ENCODE results near the gene STK24. TPM values are rescaled to one million over a fixed set of nuclear protein-coding genes. Genes with fewer than 3 reads are reported as not detected.
A peak's percentile ranks its signal among the peaks of the same experiment; 100 is the strongest.

The STK24 gene
- total and polyA plus RNA-seq, 5 donors: 44.9 to 66.9 (median 62.2) TPM

DNA sequence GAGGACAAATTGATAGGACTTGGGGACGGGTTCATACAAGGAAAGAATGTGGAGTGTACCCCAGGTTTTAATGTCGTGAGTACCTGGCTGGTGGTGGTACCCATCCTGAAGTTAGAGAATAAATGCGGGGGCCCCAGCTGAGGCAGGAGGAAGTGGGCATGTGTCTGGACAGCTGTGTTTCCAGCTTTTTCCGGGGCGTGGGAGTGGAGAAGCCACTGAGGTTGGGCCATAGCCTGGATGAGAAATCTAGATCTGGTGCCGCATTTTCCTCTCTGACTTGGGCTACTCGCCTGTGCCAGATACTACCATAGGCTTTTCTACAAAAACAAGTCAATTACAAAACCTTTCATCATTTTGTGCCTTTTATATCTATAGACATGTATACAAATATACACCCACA, 147.4 kb downstream of the STK24 start:
- H3K4me1 ChIP-seq (ENCODE audit: control insufficient read depth, insufficient read depth, low read length): no peaks in the 10 kb centered on the region
- no peak for ATAC-seq
- DNase-seq: no peak
- no peaks in the 10 kb centered on the region for H3K9me3 ChIP-seq (ENCODE audit: control insufficient read depth, low read length)
- no peak overlapping the region for H3K27ac ChIP-seq (ENCODE audit: low read length)
- intact Hi-C loops (cut with DNase I): no loop called here
- WGBS: 94% methylated on average over 7 of the region's 7 CpGs
- H3K27me3 ChIP-seq (ENCODE audit: control insufficient read depth, insufficient read depth): no peaks in the 10 kb centered on the region
- H3K4me3 ChIP-seq (ENCODE audit: low read length): no peak overlapping the region

DNA sequence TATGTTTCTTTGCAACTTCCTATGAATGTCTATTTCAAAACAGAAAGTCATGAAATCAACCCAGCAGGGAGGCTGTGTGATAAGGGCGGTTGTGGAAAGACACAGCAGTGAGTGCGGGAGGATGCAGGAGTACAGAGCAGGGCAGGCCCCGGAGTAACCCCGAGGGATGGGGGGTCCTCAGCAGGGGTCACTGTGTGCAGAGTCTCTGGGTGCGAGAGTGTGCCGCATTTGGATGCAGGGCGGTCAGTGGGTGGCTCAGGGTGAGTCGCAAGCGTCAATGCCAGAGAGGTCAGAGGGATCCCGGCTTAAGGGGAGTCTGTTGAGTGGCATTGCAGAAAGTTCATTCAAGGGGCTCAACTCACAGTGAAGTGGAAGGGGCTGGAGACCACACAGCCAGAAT, 147.8 kb downstream of the STK24 start:
- no peak overlapping the region for H3K27ac ChIP-seq (ENCODE audit: low read length)
- DNase-seq (no peak), ATAC-seq (no peak)
- H3K4me3 ChIP-seq (ENCODE audit: low read length): no peak overlapping the region
- no peaks in the 10 kb centered on the region for H3K9me3 ChIP-seq (ENCODE audit: control insufficient read depth, low read length)
- no peaks in the 10 kb centered on the region for H3K27me3 ChIP-seq (ENCODE audit: control insufficient read depth, insufficient read depth)
- intact Hi-C loops (cut with DNase I): no loop called here
- no peaks in the 10 kb centered on the region for H3K4me1 ChIP-seq (ENCODE audit: control insufficient read depth, insufficient read depth, low read length)
- 75% methylated on average over 10 of the region's 10 CpGs for WGBS

DNA sequence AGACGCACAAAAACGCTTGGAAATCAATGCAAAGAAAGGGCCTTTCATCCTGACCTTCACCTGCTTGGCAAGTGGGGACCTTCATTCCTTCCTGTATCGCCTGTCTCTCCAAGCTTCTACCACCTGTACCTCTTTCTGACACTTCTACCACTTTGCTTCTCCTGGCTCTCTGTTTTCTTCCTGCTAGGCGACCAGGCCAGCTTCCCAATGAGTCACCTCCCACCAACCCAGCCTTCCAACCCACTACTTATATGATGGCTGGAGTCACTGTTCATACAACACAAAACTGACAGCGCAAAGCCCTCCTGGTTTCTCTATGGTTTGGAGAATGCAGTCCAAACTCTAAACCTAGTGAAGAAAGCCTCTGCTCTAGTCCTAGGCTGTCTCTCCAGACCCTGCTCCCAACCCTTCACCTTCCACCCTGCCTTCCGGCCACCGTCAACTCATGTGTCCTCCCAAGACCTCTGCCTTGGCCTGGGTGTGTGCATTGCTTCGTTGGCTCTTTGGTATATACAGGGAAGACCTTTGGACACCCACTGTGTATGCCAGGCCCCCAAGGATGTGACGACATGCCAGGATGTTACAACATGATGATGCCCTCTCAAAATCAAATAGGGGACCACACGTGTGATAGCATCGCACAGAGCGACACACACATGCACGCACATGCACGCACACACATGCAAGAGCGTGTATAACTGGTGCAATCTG, 148.5 kb downstream of the STK24 start:
- 88% methylated on average over 15 of the region's 15 CpGs for WGBS
- Histone ChIP-seq H3K4me1 (ENCODE audit: control insufficient read depth, insufficient read depth, low read length) (no peaks in the 10 kb centered on the region), H3K27ac (ENCODE audit: low read length) (no peak overlapping the region), H3K4me3 (ENCODE audit: low read length) (no peak overlapping the region), H3K27me3 (ENCODE audit: control insufficient read depth, insufficient read depth) (no peaks in the 10 kb centered on the region), H3K9me3 (ENCODE audit: control insufficient read depth, low read length) (no peaks in the 10 kb centered on the region)
- intact Hi-C loops (cut with DNase I): no loop called here
- ATAC-seq (no peak), DNase-seq (no peak)

DNA sequence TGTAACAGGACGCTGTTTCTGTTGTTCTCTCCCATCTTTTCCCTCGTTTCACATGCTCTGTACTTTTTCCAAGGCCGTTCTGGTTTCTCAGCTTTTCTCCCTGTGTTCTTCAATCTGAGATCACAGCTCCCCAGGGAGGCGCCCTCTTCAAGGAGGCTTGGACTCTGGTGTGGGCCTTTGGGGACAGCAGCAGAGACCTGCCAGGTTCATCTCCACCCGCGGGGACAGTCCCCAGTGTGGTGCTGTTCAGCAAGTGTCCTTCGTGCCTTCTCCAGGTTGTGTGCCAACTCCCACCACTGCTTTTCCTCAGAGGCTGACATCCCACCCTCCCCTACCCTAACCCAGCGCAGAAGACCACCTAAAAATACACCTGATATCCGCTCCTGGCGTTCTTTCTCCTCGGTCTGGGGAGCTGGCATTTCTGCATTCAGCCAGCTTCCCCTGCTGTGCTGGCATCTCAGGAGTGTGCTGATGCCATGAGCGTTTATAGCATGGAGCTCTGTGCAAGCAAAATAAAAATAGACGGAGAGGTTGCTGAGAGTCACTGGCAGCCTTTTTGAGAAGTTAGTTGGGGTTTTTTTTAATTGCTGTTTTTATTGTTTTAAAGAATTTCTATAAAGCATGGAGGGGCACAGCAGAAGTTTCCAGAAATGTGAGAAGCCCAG, 149.4 kb downstream of the STK24 start:
- no peaks in the 10 kb centered on the region for H3K27me3 ChIP-seq (ENCODE audit: control insufficient read depth, insufficient read depth)
- 78% methylated on average over 13 of the region's 13 CpGs for WGBS
- no peak for DNase-seq
- no peak overlapping the region for H3K27ac ChIP-seq (ENCODE audit: low read length)
- intact Hi-C loops (cut with DNase I): no loop called here
- no peak overlapping the region for H3K4me3 ChIP-seq (ENCODE audit: low read length)
- no peaks in the 10 kb centered on the region for H3K9me3 ChIP-seq (ENCODE audit: control insufficient read depth, low read length)
- peak in 1 of 2 donors; percentile 27 for ATAC-seq
- no peaks in the 10 kb centered on the region for H3K4me1 ChIP-seq (ENCODE audit: control insufficient read depth, insufficient read depth, low read length)

DNA sequence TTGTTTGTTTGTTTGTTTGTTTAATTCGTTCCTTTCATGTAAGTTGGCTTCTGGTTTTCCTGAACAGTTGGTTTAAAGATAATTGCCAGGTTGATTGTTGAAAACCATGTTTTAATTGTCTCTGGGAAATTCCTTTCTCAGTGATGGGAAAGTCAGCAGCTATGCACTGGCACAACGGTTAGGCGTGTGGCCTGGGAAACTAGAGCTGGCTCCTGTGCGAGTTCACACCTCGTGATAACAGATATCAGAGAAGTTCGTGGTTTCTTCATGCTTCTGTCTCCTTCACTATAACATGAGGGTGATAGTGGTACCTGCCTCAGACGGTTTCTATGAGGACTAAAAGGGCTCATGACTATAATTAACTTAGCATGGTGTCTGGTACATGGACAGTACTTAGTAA, 153.5 kb downstream of the STK24 start:
- DNase-seq (no peak), ATAC-seq (no peak)
- WGBS: 67% methylated on average over 7 of the region's 7 CpGs
- Histone ChIP-seq H3K27me3 (ENCODE audit: control insufficient read depth, insufficient read depth) (no peaks in the 10 kb centered on the region), H3K9me3 (ENCODE audit: control insufficient read depth, low read length) (no peaks in the 10 kb centered on the region), H3K4me1 (ENCODE audit: control insufficient read depth, insufficient read depth, low read length) (no peaks in the 10 kb centered on the region), H3K4me3 (ENCODE audit: low read length) (no peak overlapping the region), H3K27ac (ENCODE audit: low read length) (no peak overlapping the region)
- intact Hi-C loops (cut with DNase I): no loop called here

DNA sequence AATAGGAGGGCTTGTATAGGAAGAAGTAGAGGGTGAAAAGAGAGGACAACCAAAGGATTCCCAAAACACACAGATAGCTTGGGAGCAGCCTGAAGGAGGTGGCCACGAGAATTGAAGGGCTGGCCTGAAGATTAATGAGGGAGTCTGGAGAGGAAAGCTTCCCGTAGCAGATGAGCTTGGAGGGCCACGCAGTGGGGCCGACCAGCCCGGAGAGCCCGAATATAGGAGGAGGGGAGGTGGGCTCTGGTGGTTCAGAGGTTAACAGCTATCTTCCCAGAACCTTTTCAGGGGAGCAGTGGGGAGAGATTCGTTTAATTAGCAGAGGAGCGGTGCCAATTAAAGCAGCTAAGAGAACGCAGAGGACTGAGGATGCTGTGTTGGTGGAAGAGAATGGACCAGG, 154.9 kb downstream of the STK24 start:
- no peaks in the 10 kb centered on the region for H3K4me1 ChIP-seq (ENCODE audit: control insufficient read depth, insufficient read depth, low read length)
- DNase-seq (no peak), ATAC-seq (no peak)
- no peak overlapping the region for H3K4me3 ChIP-seq (ENCODE audit: low read length)
- intact Hi-C loops (cut with DNase I): no loop called here
- WGBS: 91% methylated on average over 9 of the region's 9 CpGs
- H3K27ac ChIP-seq (ENCODE audit: low read length): no peak overlapping the region
- H3K27me3 ChIP-seq (ENCODE audit: control insufficient read depth, insufficient read depth): no peaks in the 10 kb centered on the region
- H3K9me3 ChIP-seq (ENCODE audit: control insufficient read depth, low read length): no peaks in the 10 kb centered on the region

DNA sequence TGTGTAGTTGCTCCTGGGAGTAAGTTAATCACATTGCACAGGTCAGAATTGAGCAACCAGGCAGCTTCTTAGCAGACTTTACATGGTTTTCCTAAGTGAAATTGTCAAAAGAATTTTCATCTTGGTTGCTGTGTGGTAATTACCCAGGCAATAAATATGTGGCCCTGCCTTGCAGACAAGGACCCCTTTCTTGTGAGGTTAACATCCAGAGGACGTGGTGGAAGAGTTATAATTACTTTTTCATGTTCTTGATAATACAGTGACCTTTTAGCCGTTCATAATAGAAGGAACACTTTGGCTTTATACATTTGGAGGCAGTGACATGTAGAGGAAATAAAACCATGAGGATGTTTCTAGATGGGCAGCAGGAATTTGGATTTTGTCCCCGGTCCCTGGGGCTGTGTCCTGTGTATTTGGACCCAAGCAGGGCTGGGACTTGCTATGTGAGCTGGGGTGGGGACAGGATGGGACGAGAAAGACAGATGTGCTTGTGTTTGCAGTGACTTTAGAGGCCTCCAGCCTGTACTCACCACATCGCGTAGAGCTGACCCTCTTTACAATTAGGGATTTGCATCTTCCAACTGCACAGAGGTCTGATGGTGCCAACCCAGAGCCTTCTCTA, 156.2 kb downstream of the STK24 start:
- Histone ChIP-seq H3K27ac (ENCODE audit: low read length) (no peak overlapping the region), H3K4me1 (ENCODE audit: control insufficient read depth, insufficient read depth, low read length) (no peaks in the 10 kb centered on the region), H3K4me3 (ENCODE audit: low read length) (no peak overlapping the region), H3K9me3 (ENCODE audit: control insufficient read depth, low read length) (no peaks in the 10 kb centered on the region), H3K27me3 (ENCODE audit: control insufficient read depth, insufficient read depth) (no peaks in the 10 kb centered on the region)
- DNase-seq (no peak), ATAC-seq (no peak)
- intact Hi-C loops (cut with DNase I): no loop called here
- 90% methylated on average over 6 of the region's 6 CpGs for WGBS

DNA sequence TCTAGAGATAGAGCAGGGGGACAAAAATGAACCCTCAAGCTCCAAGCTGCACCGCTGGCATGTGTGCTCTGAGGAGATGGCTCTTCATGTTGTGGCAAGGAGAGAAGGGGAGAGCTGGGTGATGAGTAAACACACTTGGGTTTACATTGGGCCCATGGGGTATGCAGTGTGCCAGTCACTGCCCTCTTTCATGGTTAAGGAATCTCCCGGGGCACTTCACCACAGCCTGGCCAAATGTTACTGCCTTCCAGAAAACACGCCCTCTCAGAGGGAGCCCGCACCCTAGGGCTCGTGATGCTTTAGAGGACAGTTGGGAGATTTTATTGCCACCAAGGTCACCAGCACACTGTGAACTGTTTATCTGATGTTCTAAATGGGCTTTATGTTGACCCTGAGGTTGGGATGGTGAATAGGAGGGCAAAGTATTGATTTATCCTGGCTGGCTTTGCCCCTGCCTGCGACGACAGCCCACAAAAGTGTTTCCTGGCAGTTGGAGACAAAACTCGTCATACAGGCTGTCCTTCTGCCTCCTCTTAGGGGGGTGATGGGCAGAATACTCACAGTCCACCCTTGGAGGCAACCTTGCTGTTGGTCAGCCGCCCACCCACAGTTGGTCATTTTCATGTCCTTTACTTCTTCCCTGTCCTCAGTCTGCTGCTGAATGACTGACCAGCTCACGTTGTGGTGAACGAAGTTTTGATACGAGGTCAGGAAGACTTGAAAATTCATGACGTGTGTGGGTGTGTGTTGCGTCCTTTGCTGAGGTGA, 156.9 kb downstream of the STK24 start:
- Histone ChIP-seq H3K4me3 (ENCODE audit: low read length) (no peak overlapping the region), H3K4me1 (ENCODE audit: control insufficient read depth, insufficient read depth, low read length) (no peaks in the 10 kb centered on the region), H3K27ac (ENCODE audit: low read length) (no peak overlapping the region), H3K9me3 (ENCODE audit: control insufficient read depth, low read length) (no peaks in the 10 kb centered on the region), H3K27me3 (ENCODE audit: control insufficient read depth, insufficient read depth) (no peaks in the 10 kb centered on the region)
- DNase-seq (no peak), ATAC-seq (no peak)
- intact Hi-C loops (cut with DNase I): no loop called here
- WGBS: 92% methylated on average over 14 of the region's 14 CpGs

DNA sequence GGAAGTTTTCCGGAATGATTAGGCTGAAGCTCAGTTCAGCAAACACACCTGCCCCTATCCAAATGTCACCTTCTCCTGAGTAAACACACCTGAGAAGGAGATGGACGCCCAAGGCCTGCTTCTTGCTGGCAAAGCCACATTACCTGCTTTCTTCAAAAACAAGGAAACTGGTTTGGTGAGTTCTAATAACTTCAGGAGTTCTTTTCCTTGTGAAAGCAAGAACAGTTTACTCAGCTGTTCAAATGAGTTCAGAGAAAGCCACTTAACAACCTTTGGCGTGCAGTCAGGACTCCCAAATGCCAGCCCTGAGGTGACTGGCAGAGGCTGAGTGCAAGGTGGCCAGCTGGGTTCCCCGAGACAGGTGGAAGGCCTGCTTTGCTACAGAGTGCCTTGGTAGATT, 160.5 kb downstream of the STK24 start:
- no peak for ATAC-seq
- no peaks in the 10 kb centered on the region for H3K9me3 ChIP-seq (ENCODE audit: control insufficient read depth, low read length)
- 95% methylated on average over 4 of the region's 4 CpGs for WGBS

DNA sequence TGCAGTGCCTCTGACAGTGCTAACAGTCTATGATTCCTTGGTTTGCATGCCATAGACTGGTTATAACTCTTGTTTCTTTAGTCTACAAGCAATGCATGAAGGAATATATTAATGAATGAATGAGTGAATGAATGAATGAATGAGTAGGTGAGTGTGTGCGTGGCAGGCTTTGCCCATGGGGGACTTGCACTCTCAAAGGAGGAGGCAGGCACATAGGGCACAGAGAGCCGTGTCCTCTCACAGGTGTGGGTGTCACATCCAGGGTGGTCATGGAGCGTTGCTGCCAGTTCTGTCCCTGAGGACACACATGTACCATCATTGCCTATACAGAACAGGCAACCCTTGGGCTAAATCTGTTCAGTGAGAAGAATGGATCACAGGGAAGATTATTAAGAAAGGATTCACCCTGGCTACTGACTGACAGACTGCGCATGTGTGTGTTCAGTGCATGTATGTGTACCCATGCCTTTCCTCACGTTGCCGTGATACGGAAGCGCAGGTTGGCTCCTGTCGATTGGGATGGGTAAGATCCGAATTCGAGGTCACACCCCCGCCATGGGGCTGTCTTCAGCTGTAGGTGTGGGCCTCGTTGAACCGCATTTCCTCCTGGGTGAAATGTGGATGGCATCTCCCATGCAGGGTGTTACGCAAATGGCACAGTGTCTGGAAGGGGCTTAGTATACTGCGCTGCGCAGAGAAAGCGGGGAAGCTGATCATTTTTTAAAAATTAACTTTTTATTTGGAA, 161.4 kb downstream of the STK24 start:
- DNase-seq (no peak), ATAC-seq (no peak)
- intact Hi-C loops (cut with DNase I): no loop called here
- Histone ChIP-seq H3K27ac (ENCODE audit: low read length) (no peak overlapping the region), H3K9me3 (ENCODE audit: control insufficient read depth, low read length) (no peaks in the 10 kb centered on the region), H3K27me3 (ENCODE audit: control insufficient read depth, insufficient read depth) (no peaks in the 10 kb centered on the region), H3K4me3 (ENCODE audit: low read length) (no peak overlapping the region), H3K4me1 (ENCODE audit: control insufficient read depth, insufficient read depth, low read length) (no peaks in the 10 kb centered on the region)
- 96% methylated on average over 18 of the region's 18 CpGs for WGBS

More for the DNA sequence above, 160.5 kb downstream of the STK24 start:
- intact Hi-C loops (cut with DNase I): no loop called here
- Histone ChIP-seq H3K27ac (ENCODE audit: low read length) (no peak overlapping the region), H3K4me3 (ENCODE audit: low read length) (no peak overlapping the region), H3K4me1 (ENCODE audit: control insufficient read depth, insufficient read depth, low read length) (no peaks in the 10 kb centered on the region), H3K27me3 (ENCODE audit: control insufficient read depth, insufficient read depth) (no peaks in the 10 kb centered on the region)
- DNase-seq: no peak
